ENCODE measurements around the gene ANGPTL4.

ANGPTL4 gene

DNA sequence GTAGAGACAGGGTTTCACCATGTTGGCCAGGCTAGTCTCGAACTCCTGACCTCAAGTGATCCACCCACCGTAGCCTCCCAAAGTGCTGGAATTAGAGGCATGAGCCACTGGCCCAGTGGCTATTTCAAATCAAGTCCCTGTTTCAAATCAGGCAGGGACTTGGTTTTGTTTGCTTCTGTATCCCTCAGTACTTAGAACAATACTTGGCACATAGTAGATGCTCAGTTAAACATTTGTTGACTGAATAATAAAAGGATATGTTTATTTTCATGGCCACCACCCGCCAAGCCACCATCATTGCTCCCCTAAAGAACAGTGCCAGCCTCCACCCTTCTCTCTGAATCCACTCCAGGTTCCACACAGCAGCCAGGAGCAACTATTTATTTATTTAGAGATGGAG, 38.5 kb upstream of the ANGPTL4 start:
- no peak overlapping the region for H3K4me2 ChIP-seq (ENCODE audit: low read length, poor library complexity, severe bottlenecking)
- DNase-seq, result no peak
- peaks cover 16% of the 10 kb centered on the region for H3K4me1 ChIP-seq (ENCODE audit: control insufficient read depth, insufficient read depth, low read depth, low read length)
- no peak overlapping the region for H3K4ac ChIP-seq (ENCODE audit: low read depth in 1 of 2, low read length in 2 of 2)
- no peak overlapping the region for H2BK5ac ChIP-seq (ENCODE audit: low read depth, low read length, poor library complexity, severe bottlenecking)
- no peak overlapping the region for H3K23ac ChIP-seq (ENCODE audit: low read length in 2 of 2)
- no peak overlapping the region for H2AK5ac ChIP-seq (ENCODE audit: low read length, severe bottlenecking)
- H3K14ac ChIP-seq (ENCODE audit: low read length in 2 of 2), result no peak overlapping the region
- H2BK120ac ChIP-seq (ENCODE audit: low read depth, low read length), result no peak overlapping the region
- H2BK15ac ChIP-seq (ENCODE audit: low read depth, poor library complexity, severe bottlenecking), result no peak overlapping the region
- H3K79me1 ChIP-seq (replicated peaks; ENCODE audit: low read length, poor library complexity, severe bottlenecking), result peaks cover 2% of the 10 kb centered on the region
- H3K9ac ChIP-seq (ENCODE audit: low read length), result no peak overlapping the region
- 100% methylated on average over 3 of the region's 3 CpGs for WGBS
- H3K9me3 ChIP-seq (ENCODE audit: control insufficient read depth, low read length), result peaks cover 6% of the 10 kb centered on the region
- H2AFZ ChIP-seq (ENCODE audit: low read depth, low read length), result no peak overlapping the region
- no peak overlapping the region for H2BK12ac ChIP-seq (ENCODE audit: low read length in 2 of 2)
- no peak overlapping the region for H3K4me3 ChIP-seq (ENCODE audit: insufficient read depth in 1 of 2, low read depth in 1 of 2, low read length in 2 of 2)
- peaks cover 0 to 9% of the 10 kb centered on the region in 2 experiments for H3K27me3 ChIP-seq (ENCODE audit: control insufficient read depth in 1 of 2, insufficient read depth in 1 of 2, low read length in 2 of 2)
- no peak overlapping the region for H4K8ac ChIP-seq (ENCODE audit: low read length)
- no peak overlapping the region for H3K18ac ChIP-seq (ENCODE audit: low read depth in 1 of 2, low read length in 2 of 2)
- H4K91ac ChIP-seq (ENCODE audit: low read length), result no peak overlapping the region
- H3K27ac ChIP-seq (ENCODE audit: low read length, poor library complexity, severe bottlenecking), result no peak overlapping the region
- H3K36me3 ChIP-seq (ENCODE audit: control insufficient read depth in 1 of 2, insufficient read depth in 2 of 2, low read depth in 1 of 2, low read length in 2 of 2), result peaks cover 21 to 22% of the 10 kb centered on the region in 2 experiments

DNA sequence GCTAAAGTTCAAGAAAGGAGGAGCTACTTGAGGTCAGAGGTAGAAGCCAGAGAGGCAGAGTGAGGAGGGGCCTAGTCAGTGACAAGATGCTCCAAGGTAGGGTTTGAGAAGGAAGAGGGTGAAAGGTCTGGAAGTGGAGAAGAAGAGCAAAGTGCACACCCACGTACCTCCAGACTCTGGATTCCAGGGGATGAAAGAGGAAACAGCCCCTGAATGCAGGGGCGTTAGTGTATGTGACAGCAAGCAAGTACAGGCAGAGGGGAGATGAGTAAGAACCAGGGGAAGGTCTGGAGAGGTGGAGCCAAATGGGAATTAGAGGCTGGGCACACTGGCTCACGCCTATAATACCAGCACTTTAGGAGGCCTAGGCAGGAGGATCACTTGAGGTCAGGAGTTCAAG, 34.0 kb upstream of the ANGPTL4 start:
- WGBS, result 72% methylated on average over 3 of the region's 3 CpGs
- Histone ChIP-seq H2BK120ac (ENCODE audit: low read depth, low read length) (no peak overlapping the region), H2AFZ (ENCODE audit: low read depth, low read length) (no peak overlapping the region), H2BK12ac (ENCODE audit: low read length in 2 of 2) (no peak overlapping the region), H3K14ac (ENCODE audit: low read length in 2 of 2) (no peak overlapping the region), H3K36me3 (ENCODE audit: control insufficient read depth in 1 of 2, insufficient read depth in 2 of 2, low read depth in 1 of 2, low read length in 2 of 2) (peaks cover 0 to under 1% of the 10 kb centered on the region in 2 experiments), H3K9ac (ENCODE audit: low read length) (no peak overlapping the region), H3K18ac (ENCODE audit: low read depth in 1 of 2, low read length in 2 of 2) (no peak overlapping the region), H2BK5ac (ENCODE audit: low read depth, low read length, poor library complexity, severe bottlenecking) (no peak overlapping the region), H3K79me1 (replicated peaks; ENCODE audit: low read length, poor library complexity, severe bottlenecking) (no peaks in the 10 kb centered on the region), H3K4ac (ENCODE audit: low read depth in 1 of 2, low read length in 2 of 2) (no peak overlapping the region), H3K4me1 (ENCODE audit: control insufficient read depth, insufficient read depth, low read depth, low read length) (peaks cover 19% of the 10 kb centered on the region), H3K4me3 (ENCODE audit: insufficient read depth in 1 of 2, low read depth in 1 of 2, low read length in 2 of 2) (no peak overlapping the region), H3K4me2 (ENCODE audit: low read length, poor library complexity, severe bottlenecking) (no peak overlapping the region), H4K91ac (ENCODE audit: low read length) (no peak overlapping the region), H2BK15ac (ENCODE audit: low read depth, poor library complexity, severe bottlenecking) (no peak overlapping the region), H4K8ac (ENCODE audit: low read length) (no peak overlapping the region), H3K27ac (ENCODE audit: low read length, poor library complexity, severe bottlenecking) (no peak overlapping the region), H3K23ac (ENCODE audit: low read length in 2 of 2) (no peak overlapping the region), H3K27me3 (ENCODE audit: control insufficient read depth in 1 of 2, insufficient read depth in 1 of 2, low read length in 2 of 2) (peaks cover 24 to 32% of the 10 kb centered on the region in 2 experiments), H3K9me3 (ENCODE audit: control insufficient read depth, low read length) (peaks cover 6% of the 10 kb centered on the region), H2AK5ac (ENCODE audit: low read length, severe bottlenecking) (no peak overlapping the region)
- DNase-seq, result no peak

DNA sequence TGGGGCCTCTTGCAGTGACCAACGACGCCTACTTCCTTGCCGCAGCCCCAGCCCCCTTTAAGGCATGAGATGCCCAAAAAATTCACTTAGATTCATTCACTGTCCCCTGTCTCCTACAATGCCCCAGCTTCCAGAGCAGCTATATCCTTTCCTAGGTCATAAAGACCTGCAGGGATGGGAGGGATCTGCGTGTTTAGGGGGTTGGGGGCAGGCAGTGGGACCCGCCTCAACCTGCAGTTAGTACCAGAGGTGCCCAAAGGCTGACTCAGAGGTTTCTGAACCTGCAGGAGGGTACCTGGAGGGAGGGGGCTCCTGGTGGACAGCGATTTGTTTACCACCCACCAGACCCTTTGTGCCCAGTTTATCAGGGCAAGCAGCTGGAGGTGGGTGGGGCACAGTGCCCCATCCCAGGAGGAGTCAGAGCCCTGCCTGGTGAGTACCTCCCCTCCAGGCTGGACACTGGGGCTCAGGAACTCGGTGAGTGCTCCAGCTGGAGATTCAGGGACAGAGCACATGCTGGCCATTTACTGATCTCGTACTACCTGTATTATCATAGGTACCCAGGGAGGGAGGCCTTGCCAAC, 32.6 kb upstream of the ANGPTL4 start:
- Histone ChIP-seq H3K4me3 (ENCODE audit: insufficient read depth in 1 of 2, low read depth in 1 of 2, low read length in 2 of 2) (no peak overlapping the region), H3K27ac (ENCODE audit: low read length, poor library complexity, severe bottlenecking) (no peak overlapping the region), H3K27me3 (ENCODE audit: control insufficient read depth in 1 of 2, insufficient read depth in 1 of 2, low read length in 2 of 2) (peaks cover 30 to 40% of the 10 kb centered on the region in 2 experiments), H3K4me1 (ENCODE audit: control insufficient read depth, insufficient read depth, low read depth, low read length) (peaks cover 26% of the 10 kb centered on the region), H2AK5ac (ENCODE audit: low read length, severe bottlenecking) (no peak overlapping the region), H2BK12ac (ENCODE audit: low read length in 2 of 2) (no peak overlapping the region), H3K36me3 (ENCODE audit: control insufficient read depth in 1 of 2, insufficient read depth in 2 of 2, low read depth in 1 of 2, low read length in 2 of 2) (no peaks in the 10 kb centered on the region), H3K9ac (ENCODE audit: low read length) (no peak overlapping the region), H2BK15ac (ENCODE audit: low read depth, poor library complexity, severe bottlenecking) (no peak overlapping the region), H3K14ac (ENCODE audit: low read length in 2 of 2) (no peak overlapping the region), H2AFZ (ENCODE audit: low read depth, low read length) (no peak overlapping the region), H3K23ac (ENCODE audit: low read length in 2 of 2) (no peak overlapping the region), H2BK5ac (ENCODE audit: low read depth, low read length, poor library complexity, severe bottlenecking) (no peak overlapping the region), H2BK120ac (ENCODE audit: low read depth, low read length) (no peak overlapping the region), H4K8ac (ENCODE audit: low read length) (no peak overlapping the region), H3K79me1 (replicated peaks; ENCODE audit: low read length, poor library complexity, severe bottlenecking) (no peaks in the 10 kb centered on the region), H3K18ac (ENCODE audit: low read depth in 1 of 2, low read length in 2 of 2) (no peak overlapping the region), H3K4ac (ENCODE audit: low read depth in 1 of 2, low read length in 2 of 2) (no peak overlapping the region), H4K91ac (ENCODE audit: low read length) (no peak overlapping the region), H3K4me2 (ENCODE audit: low read length, poor library complexity, severe bottlenecking) (no peak overlapping the region), H3K9me3 (ENCODE audit: control insufficient read depth, low read length) (peaks cover 6% of the 10 kb centered on the region)
- DNase-seq, result no peak
- 82% methylated on average over 8 of the region's 8 CpGs for WGBS

DNA sequence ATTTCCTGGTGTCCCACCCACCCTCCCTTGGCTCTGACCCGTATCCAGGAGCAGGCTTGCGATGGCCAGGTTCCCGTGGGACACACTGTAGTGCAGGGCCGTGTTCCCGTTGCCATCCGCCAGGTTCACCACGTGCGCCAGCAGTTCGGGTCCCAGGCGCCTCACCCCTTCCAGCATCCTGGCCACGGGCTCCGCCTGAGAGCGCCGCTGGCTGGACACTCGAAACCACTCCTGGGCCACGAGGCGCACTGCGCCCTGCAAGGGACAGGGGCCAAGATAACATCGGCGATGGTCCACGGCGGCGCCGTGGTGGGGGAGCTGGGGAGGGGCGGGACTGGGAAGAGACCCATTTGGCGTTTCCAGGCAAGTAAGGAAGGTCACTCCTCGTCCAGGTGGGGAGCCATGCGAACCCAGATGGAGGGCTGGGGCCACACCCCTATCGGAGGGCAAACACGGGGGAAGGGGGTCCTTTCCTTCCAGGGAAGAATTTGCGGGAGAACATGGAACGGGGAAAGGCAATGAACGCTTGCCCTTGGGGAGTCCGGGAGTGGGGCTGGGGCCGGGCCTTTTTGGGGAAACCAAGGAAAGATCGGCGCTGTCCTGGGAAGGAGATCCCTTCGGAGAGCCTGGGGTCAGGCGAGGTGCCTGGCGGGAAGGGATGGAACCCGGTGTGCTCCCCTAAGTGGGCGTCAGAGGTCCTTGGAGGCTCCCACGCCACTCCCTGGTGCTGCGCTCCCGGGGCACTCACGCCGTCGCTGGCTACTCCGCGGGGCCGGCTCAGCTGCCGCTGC, 30.8 kb upstream of the ANGPTL4 start:
- H2BK120ac ChIP-seq (ENCODE audit: low read depth, low read length), result no peak overlapping the region
- no peak overlapping the region for H3K9ac ChIP-seq (ENCODE audit: low read length)
- no peak overlapping the region for H4K8ac ChIP-seq (ENCODE audit: low read length)
- H3K9me3 ChIP-seq (ENCODE audit: control insufficient read depth, low read length), result no peaks in the 10 kb centered on the region
- no peak overlapping the region for H2AFZ ChIP-seq (ENCODE audit: low read depth, low read length)
- H2BK15ac ChIP-seq (ENCODE audit: low read depth, poor library complexity, severe bottlenecking), result no peak overlapping the region
- H3K79me1 ChIP-seq (replicated peaks; ENCODE audit: low read length, poor library complexity, severe bottlenecking), result no peaks in the 10 kb centered on the region
- H2AK5ac ChIP-seq (ENCODE audit: low read length, severe bottlenecking), result no peak overlapping the region
- no peak overlapping the region for H3K14ac ChIP-seq (ENCODE audit: low read length in 2 of 2)
- peaks cover 30 to 46% of the 10 kb centered on the region in 2 experiments for H3K27me3 ChIP-seq (ENCODE audit: control insufficient read depth in 1 of 2, insufficient read depth in 1 of 2, low read length in 2 of 2)
- H3K27ac ChIP-seq (ENCODE audit: low read length, poor library complexity, severe bottlenecking), result no peak overlapping the region
- H3K4me2 ChIP-seq (ENCODE audit: low read length, poor library complexity, severe bottlenecking), result no peak overlapping the region
- no peak overlapping the region for H3K4me3 ChIP-seq (ENCODE audit: insufficient read depth in 1 of 2, low read depth in 1 of 2, low read length in 2 of 2)
- no peaks in the 10 kb centered on the region for H3K36me3 ChIP-seq (ENCODE audit: control insufficient read depth in 1 of 2, insufficient read depth in 2 of 2, low read depth in 1 of 2, low read length in 2 of 2)
- 24% methylated on average over 52 of the region's 52 CpGs for WGBS
- no peak overlapping the region for H3K23ac ChIP-seq (ENCODE audit: low read length in 2 of 2)
- no peak overlapping the region for H4K91ac ChIP-seq (ENCODE audit: low read length)
- H3K18ac ChIP-seq (ENCODE audit: low read depth in 1 of 2, low read length in 2 of 2), result no peak overlapping the region
- H2BK12ac ChIP-seq (ENCODE audit: low read length in 2 of 2), result no peak overlapping the region
- H3K4me1 ChIP-seq (ENCODE audit: control insufficient read depth, insufficient read depth, low read depth, low read length), result peaks cover 26% of the 10 kb centered on the region
- no peak overlapping the region for H2BK5ac ChIP-seq (ENCODE audit: low read depth, low read length, poor library complexity, severe bottlenecking)
- DNase-seq, result no peak
- H3K4ac ChIP-seq (ENCODE audit: low read depth in 1 of 2, low read length in 2 of 2), result no peak overlapping the region

Data from mesenchymal stem cell (in vitro differentiated cells and primary cell).